ENCODE results near the gene ARL14.

DNA sequence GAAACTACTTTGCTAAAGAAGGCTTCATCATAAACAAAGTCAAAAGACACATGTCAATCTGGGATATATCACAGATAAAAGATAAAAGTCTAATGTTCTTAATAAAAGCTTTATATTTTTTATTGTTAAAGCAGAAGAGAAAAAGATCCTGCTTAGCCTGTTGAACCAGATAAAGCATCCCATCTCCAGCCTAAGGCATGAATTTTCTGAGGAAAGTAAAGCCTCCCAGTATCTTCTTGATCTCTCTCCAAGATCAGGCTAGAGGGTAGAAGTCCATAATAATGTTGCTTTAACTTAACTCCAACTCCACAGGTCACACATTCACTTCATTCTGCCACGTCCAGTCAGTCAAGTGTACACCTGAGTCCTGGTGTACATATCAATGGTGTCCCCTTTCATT, 14.2 kb downstream of the ARL14 start:
- TF ChIP-seq, protein P1, sequence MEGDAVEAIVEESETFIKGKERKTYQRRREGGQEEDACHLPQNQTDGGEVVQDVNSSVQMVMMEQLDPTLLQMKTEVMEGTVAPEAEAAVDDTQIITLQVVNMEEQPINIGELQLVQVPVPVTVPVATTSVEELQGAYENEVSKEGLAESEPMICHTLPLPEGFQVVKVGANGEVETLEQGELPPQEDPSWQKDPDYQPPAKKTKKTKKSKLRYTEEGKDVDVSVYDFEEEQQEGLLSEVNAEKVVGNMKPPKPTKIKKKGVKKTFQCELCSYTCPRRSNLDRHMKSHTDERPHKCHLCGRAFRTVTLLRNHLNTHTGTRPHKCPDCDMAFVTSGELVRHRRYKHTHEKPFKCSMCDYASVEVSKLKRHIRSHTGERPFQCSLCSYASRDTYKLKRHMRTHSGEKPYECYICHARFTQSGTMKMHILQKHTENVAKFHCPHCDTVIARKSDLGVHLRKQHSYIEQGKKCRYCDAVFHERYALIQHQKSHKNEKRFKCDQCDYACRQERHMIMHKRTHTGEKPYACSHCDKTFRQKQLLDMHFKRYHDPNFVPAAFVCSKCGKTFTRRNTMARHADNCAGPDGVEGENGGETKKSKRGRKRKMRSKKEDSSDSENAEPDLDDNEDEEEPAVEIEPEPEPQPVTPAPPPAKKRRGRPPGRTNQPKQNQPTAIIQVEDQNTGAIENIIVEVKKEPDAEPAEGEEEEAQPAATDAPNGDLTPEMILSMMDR (IDR thresholded peaks at IDR 0.05) = no peak
- TF ChIP-seq POLR2A (IDR thresholded peaks at IDR 0.05) = no peak

All from esophagus squamous epithelium (tissue), 4 donors.